ENCODE measurements around the gene ADARB2. TPM values are rescaled to one million over a fixed set of nuclear protein-coding genes. Genes with fewer than 3 reads are reported as not detected.

The ADARB2 gene
- total and polyA plus RNA-seq, 2 experiments from 2014 or later: 1.6 to 3.1 TPM

- Histone ChIP-seq H3K4me3 (no peak overlapping the region), H3K36me3 (no peaks in the 10 kb centered on the region), H3K4me1 (ENCODE audit: low read depth) (no peaks in the 10 kb centered on the region), H3K27ac (no peak overlapping the region), H3K27me3 (no peaks in the 10 kb centered on the region), H3K9me3 (ENCODE audit: low read depth) (no peaks in the 10 kb centered on the region)
- DNase-seq (ENCODE audit: low read depth in 1 of 2, low spot score in 1 of 2): no peak
- TF ChIP-seq CTCF (IDR thresholded peaks at IDR 0.05; ENCODE audit: low read depth, low read length): no peak
Observed at GRCh38 chr10:1660815-1661214, 76.5 kb downstream of the ADARB2 start.

- no peak overlapping the region for H3K27ac ChIP-seq
- no peaks in the 10 kb centered on the region for H3K27me3 ChIP-seq
- no peaks in the 10 kb centered on the region for H3K4me1 ChIP-seq (ENCODE audit: low read depth)
- DNase-seq (ENCODE audit: low read depth in 1 of 2, low spot score in 1 of 2): no peak
- no peaks in the 10 kb centered on the region for H3K36me3 ChIP-seq
- TF ChIP-seq CTCF (IDR thresholded peaks at IDR 0.05; ENCODE audit: low read depth, low read length): no peak
- H3K4me3 ChIP-seq: no peak overlapping the region
- no peaks in the 10 kb centered on the region for H3K9me3 ChIP-seq (ENCODE audit: low read depth)
Observed at GRCh38 chr10:1660386-1660785, 76.9 kb downstream of the ADARB2 start.

- no peak overlapping the region for H3K4me3 ChIP-seq
Observed at GRCh38 chr10:1659221-1659791, 78.0 kb downstream of the ADARB2 start.

GRCh38 chr10:1658658-1659057 lies 78.7 kb downstream of the ADARB2 start:
- H3K36me3 ChIP-seq: no peaks in the 10 kb centered on the region
- no peak for TF ChIP-seq CTCF (IDR thresholded peaks at IDR 0.05; ENCODE audit: low read depth, low read length)
- no peak overlapping the region for H3K4me3 ChIP-seq
- no peak for DNase-seq (ENCODE audit: low read depth in 1 of 2, low spot score in 1 of 2)
- no peaks in the 10 kb centered on the region for H3K27me3 ChIP-seq
- no peak overlapping the region for H3K27ac ChIP-seq
- no peaks in the 10 kb centered on the region for H3K9me3 ChIP-seq (ENCODE audit: low read depth)
- no peaks in the 10 kb centered on the region for H3K4me1 ChIP-seq (ENCODE audit: low read depth)

More at GRCh38 chr10:1659221-1659791, 78.0 kb downstream of the ADARB2 start:
- H3K4me1 ChIP-seq (ENCODE audit: low read depth): no peaks in the 10 kb centered on the region
- no peak for DNase-seq (ENCODE audit: low read depth in 1 of 2, low spot score in 1 of 2)
- no peak for TF ChIP-seq CTCF (IDR thresholded peaks at IDR 0.05; ENCODE audit: low read depth, low read length)
- no peaks in the 10 kb centered on the region for H3K27me3 ChIP-seq
- no peak overlapping the region for H3K27ac ChIP-seq
- no peaks in the 10 kb centered on the region for H3K9me3 ChIP-seq (ENCODE audit: low read depth)
- H3K36me3 ChIP-seq: no peaks in the 10 kb centered on the region

- Histone ChIP-seq H3K27ac (no peak overlapping the region), H3K27me3 (no peaks in the 10 kb centered on the region), H3K4me3 (no peak overlapping the region), H3K36me3 (no peaks in the 10 kb centered on the region), H3K4me1 (ENCODE audit: low read depth) (no peaks in the 10 kb centered on the region), H3K9me3 (ENCODE audit: low read depth) (no peaks in the 10 kb centered on the region)
- DNase-seq (ENCODE audit: low read depth in 1 of 2, low spot score in 1 of 2): no peak
- no peak for TF ChIP-seq CTCF (IDR thresholded peaks at IDR 0.05; ENCODE audit: low read depth, low read length)
Observed at GRCh38 chr10:1657479-1657878, 79.8 kb downstream of the ADARB2 start.
